Prostate gland (tissue), 2 donors: ENCODE results near the gene PIP5K1B. TPM values are rescaled to one million over a fixed set of nuclear protein-coding genes. Genes with fewer than 3 reads are reported as not detected.

Experiments used
- DNase-seq: peaks from one replicate; pipeline ENCODE4 v3.0.0-alpha.2; 2019; ENCODE audit warnings: low spot score
- H3K27ac ChIP-seq, 2 donors: fragments of 200-600 bp; sonication (generic); 2 replicates each; pipeline ENCODE4 v1.5.1; 2017 to 2019
- H3K27me3 ChIP-seq: fragments of 200-600 bp; sonication (generic); replicated peaks from 2 replicates; pipeline ENCODE4 v1.5.1; 2019; ENCODE audit not compliant: insufficient read depth
- H3K36me3 ChIP-seq, 2 donors: fragments of 200-600 bp; sonication (generic); 1 replicate in 1 of 2; 2 replicates in 1 of 2; pipeline versions ENCODE4 v1.5.1 to v1.8.1; 2017 to 2019
- H3K4me1 ChIP-seq: fragments of 200-600 bp; sonication (generic); replicated peaks from 2 replicates; pipeline ENCODE4 v1.5.1; 2019
- H3K4me3 ChIP-seq, 2 donors: fragments of 200-600 bp; sonication (generic); 2 replicates each; pipeline ENCODE4 v1.5.1; 2017 to 2019
- H3K9me3 ChIP-seq: fragments of 200-600 bp; sonication (generic); 2 replicates; pipeline ENCODE4 v1.5.1; 2017
- POLR2A ChIP-seq: fragments of 450-650 bp; IDR thresholded peaks from one replicate; pipeline ENCODE4 v1.6.1; 2016; ENCODE audit warnings: antibody characterized with exemption, mild to moderate bottlenecking
- POLR2AphosphoS5 ChIP-seq: sonication (generic); formaldehyde crosslinking; IDR thresholded peaks from one replicate; pipeline ENCODE4 v1.6.1; 2017; ENCODE audit warnings: antibody characterized with exemption
- WGBS: methylation state at CpG from one replicate; pipeline ENCODE4 v1.1.5; 2018; 5-methylcytosine and 5-hydroxymethylcytosine counted together
- intact Hi-C: fragments of 100-400 bp; cut with DNase I; formaldehyde crosslinking; loops from one replicate; pipeline ENCODE4 v1.14.2; 2022
- total RNA-seq, 2 donors: library from RNA; depleted of rRNA; stranded (reverse); fragments of >200 nt; gene quantifications; one replicate each; pipeline ENCODE4 v1.1.0, GENCODE V29; 2016
- TF ChIP-seq, protein P1 (sequence below), 4 experiments: fragments of 200-600 bp in 2 of 4; fragments of 450-650 bp in 2 of 4; sonication (generic) in 2 of 4; IDR thresholded peaks; 1 replicate in 3 of 4; 2 replicates in 1 of 4; pipeline ENCODE4 v1.5.1; 2016 to 2019; ENCODE audit warnings: antibody characterized with exemption in 4 of 4, mild to moderate bottlenecking in 2 of 4, moderate library complexity in 2 of 4

PIP5K1B gene
- total RNA-seq, 2 donors from 2014 or later, result 1.6 to 38.3 TPM

DNA sequence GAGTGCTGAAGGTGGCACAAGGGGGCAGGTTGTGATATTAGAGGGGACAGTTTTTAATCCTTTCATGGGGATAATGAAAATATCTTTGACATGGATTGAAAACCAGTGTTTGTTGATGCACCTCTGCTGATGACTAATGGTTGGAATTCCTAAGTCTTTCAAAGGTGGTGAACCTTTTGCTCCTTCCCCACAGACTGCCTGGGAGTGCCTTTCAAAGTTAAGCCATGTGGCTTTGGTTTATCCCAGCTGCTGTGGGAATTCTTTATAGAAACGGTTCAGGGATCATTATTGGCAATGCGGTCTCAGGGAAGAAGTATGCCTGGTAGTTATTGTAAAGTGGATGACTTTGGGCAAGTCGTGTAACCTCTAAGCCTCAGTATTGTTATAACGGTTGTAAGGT lies 45.7 kb downstream of the PIP5K1B start:
- Histone ChIP-seq H3K27ac (no peak overlapping the region), H3K27me3 (no peaks in the 10 kb centered on the region), H3K36me3 (no peaks in the 10 kb centered on the region), H3K4me3 (no peak overlapping the region), H3K9me3 (no peaks in the 10 kb centered on the region), H3K4me1 (no peaks in the 10 kb centered on the region)
- intact Hi-C loops, result no loop called here
- 47% methylated on average over 4 of the region's 4 CpGs for WGBS
- DNase-seq, result no peak
- no peak for TF ChIP-seq POLR2AphosphoS5
- TF ChIP-seq, protein P1, sequence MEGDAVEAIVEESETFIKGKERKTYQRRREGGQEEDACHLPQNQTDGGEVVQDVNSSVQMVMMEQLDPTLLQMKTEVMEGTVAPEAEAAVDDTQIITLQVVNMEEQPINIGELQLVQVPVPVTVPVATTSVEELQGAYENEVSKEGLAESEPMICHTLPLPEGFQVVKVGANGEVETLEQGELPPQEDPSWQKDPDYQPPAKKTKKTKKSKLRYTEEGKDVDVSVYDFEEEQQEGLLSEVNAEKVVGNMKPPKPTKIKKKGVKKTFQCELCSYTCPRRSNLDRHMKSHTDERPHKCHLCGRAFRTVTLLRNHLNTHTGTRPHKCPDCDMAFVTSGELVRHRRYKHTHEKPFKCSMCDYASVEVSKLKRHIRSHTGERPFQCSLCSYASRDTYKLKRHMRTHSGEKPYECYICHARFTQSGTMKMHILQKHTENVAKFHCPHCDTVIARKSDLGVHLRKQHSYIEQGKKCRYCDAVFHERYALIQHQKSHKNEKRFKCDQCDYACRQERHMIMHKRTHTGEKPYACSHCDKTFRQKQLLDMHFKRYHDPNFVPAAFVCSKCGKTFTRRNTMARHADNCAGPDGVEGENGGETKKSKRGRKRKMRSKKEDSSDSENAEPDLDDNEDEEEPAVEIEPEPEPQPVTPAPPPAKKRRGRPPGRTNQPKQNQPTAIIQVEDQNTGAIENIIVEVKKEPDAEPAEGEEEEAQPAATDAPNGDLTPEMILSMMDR (IDR thresholded peaks at IDR 0.05), result no peak
- no peak for TF ChIP-seq POLR2A

GRCh38 chr9:68751556-68751955 lies 46.5 kb downstream of the PIP5K1B start:
- Histone ChIP-seq H3K36me3 (no peaks in the 10 kb centered on the region), H3K27me3 (no peaks in the 10 kb centered on the region), H3K4me3 (no peak overlapping the region), H3K9me3 (no peaks in the 10 kb centered on the region), H3K4me1 (no peaks in the 10 kb centered on the region), H3K27ac (no peak overlapping the region)
- no peak for TF ChIP-seq POLR2AphosphoS5
- TF ChIP-seq POLR2A, result no peak
- TF ChIP-seq, protein P1 (IDR thresholded peaks at IDR 0.05), result no peak
- DNase-seq, result no peak
- intact Hi-C loops, result no loop called here

DNA sequence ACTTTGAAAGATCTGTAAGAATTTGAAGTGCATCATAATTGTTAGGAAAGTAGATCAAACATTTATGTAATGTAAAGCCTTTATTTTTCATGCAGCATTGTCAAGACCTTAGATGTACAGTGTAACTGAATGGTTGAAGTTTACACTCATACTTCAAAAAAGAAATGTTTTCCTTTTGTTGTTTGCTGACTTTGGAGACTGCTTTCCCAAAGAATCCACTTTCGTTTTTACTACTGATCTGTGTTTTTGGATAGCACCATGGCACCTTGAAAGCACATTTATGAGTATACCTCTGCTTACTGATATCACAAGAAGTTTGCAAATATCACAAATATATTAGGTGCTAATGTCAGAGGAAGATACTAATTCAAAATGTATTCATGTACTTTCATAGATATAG lies 50.0 kb downstream of the PIP5K1B start:
- no peak for DNase-seq
- H3K4me3 ChIP-seq, result no peak overlapping the region
- H3K27me3 ChIP-seq, result no peaks in the 10 kb centered on the region
- 30% methylated on average over 1 of the region's 1 CpG for WGBS
- intact Hi-C loops, result no loop called here
- H3K4me1 ChIP-seq, result no peaks in the 10 kb centered on the region
- H3K36me3 ChIP-seq, result no peaks in the 10 kb centered on the region
- no peak overlapping the region for H3K27ac ChIP-seq
- H3K9me3 ChIP-seq, result no peaks in the 10 kb centered on the region
- TF ChIP-seq, protein P1 (IDR thresholded peaks at IDR 0.05), result no peak
- TF ChIP-seq POLR2AphosphoS5 (no peak), POLR2A (no peak)

DNA sequence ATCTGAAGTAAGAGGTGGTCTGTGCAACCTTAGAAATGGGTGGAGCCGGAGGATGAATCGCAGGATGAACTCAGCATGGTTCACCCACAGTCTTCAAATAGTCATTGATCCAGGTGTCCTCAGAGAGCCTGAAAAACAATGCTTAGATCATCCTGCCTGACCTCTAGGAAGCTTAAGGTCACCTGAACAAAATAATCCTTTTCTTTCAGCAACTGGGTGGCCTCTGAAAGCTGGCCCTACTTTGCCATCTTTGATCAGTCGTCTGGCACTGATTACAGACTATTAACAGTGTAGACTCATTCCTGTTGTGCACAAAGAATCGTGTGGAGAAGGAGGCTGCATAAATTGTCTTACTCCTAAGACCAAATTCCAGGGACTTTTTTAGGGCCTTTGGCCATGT lies 50.7 kb downstream of the PIP5K1B start:
- TF ChIP-seq POLR2AphosphoS5, result no peak
- intact Hi-C loops, result no loop called here
- Histone ChIP-seq H3K4me3 (no peak overlapping the region), H3K27me3 (no peaks in the 10 kb centered on the region), H3K27ac (no peak overlapping the region), H3K36me3 (no peaks in the 10 kb centered on the region), H3K4me1 (no peaks in the 10 kb centered on the region), H3K9me3 (no peaks in the 10 kb centered on the region)
- 57% methylated on average over 4 of the region's 4 CpGs for WGBS
- no peak for DNase-seq

DNA sequence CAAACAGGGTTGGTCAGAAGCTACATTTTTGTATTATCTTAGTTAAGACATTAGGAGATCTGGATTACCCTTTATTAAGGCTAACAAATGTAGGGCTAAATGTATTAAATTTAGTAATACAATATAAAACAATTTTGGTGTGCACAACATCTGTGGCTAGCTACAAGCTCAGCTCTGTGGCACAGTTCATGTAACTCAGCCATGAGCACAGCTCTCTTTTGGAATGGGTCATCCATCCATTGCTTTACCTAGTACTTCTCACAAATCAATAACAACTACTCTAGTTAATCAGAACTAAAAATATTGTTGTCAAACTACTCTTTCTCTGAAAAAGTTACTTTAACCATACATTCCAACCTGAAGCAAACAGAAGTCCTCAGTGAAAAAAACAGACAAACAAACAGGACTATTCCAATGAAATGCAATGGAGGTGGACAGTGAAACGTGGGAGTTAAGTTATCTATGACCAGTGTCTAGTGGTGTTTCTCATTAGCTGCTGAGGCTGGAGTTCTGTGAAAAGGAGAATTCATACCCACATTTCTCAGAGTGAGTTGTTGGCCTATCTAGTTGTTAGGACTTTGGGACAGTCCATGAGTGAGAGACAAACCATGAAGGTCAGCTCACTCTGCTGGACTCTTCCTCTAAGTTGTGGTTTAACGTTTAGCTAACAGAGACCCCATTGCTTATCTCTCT lies 55.1 kb downstream of the PIP5K1B start:
- Histone ChIP-seq H3K4me1 (no peaks in the 10 kb centered on the region), H3K4me3 (no peak overlapping the region), H3K27me3 (no peaks in the 10 kb centered on the region), H3K36me3 (no peaks in the 10 kb centered on the region), H3K27ac (no peak overlapping the region), H3K9me3 (no peaks in the 10 kb centered on the region)
- intact Hi-C loops, result no loop called here
- DNase-seq, result no peak
- 88% methylated on average over 2 of the region's 2 CpGs for WGBS
- no peak for TF ChIP-seq POLR2AphosphoS5

DNA sequence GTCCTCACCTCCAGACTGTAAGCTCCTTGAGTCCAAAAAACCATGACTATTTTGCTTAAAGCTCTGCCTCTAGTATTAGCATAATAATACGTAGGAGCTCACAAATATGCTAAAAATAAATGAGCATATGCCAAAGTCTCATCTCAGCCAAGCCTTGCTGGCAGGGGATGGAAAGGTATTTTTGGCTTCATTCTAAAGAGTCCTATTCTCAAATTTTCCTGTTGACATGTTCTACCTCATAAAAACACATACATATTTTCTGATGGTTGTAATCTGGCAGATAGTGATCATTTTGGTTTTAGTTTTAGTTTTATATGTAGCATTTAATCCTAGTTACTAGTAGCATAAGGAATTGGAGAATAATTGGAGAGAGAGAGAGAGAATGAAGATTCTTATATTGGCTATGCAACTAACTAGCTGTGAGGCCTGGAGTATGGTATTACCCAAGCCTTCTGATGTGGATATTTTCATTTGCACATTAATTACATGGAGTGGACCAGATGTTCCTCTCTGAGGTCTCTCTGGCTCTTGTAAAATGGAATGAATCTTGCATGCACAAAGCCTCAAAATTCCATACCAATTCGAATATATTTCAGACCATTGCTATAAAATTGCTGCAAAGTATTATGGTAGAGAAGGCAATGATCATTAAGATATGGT lies 55.8 kb downstream of the PIP5K1B start:
- H3K27ac ChIP-seq, result no peak overlapping the region
- intact Hi-C loops, result no loop called here
- H3K4me1 ChIP-seq, result no peaks in the 10 kb centered on the region

More for the DNA sequence above, 55.8 kb downstream of the PIP5K1B start:
- H3K27me3 ChIP-seq, result no peaks in the 10 kb centered on the region
- no peaks in the 10 kb centered on the region for H3K9me3 ChIP-seq
- DNase-seq, result no peak
- no peaks in the 10 kb centered on the region for H3K36me3 ChIP-seq
- TF ChIP-seq, protein P1 (IDR thresholded peaks at IDR 0.05), result no peak
- no peak for TF ChIP-seq POLR2AphosphoS5
- no peak for TF ChIP-seq POLR2A
- 48% methylated on average over 2 of the region's 2 CpGs for WGBS
- H3K4me3 ChIP-seq, result no peak overlapping the region
